Lung (tissue), 12 donors: ENCODE data around the gene UBE2G2. TPM values are rescaled to one million over a fixed set of nuclear protein-coding genes. Genes with fewer than 3 reads are reported as not detected.

ENCODE experiments used
- ATAC-seq: fragments of 200-7000 bp; cut with Tn5 transposase; one replicate; pipeline ENCODE4 v1.9.1; 2020; ENCODE audit warnings: moderate number of reproducible peaks; ENCODE audit not compliant: insufficient read depth, low FRiP score
- DNase-seq, 3 donors: peaks; one replicate each; pipeline ENCODE4 v3.0.0-alpha.2; 2013 to 2017
- H3K27ac ChIP-seq, 2 donors: one replicate each; pipeline ENCODE4 v1.5.1; 2013; ENCODE audit warnings: mild to moderate bottlenecking in 2 of 2, moderate library complexity in 2 of 2, control low read depth in 1 of 2, inconsistent platforms in 1 of 2, low read depth in 1 of 2, low read length in 1 of 2
- H3K27me3 ChIP-seq, 3 donors: one replicate each; pipeline ENCODE4 v1.5.1; 2013; ENCODE audit warnings: low read length in 2 of 3; ENCODE audit not compliant: control insufficient read depth in 3 of 3, insufficient read depth in 3 of 3
- H3K36me3 ChIP-seq, 4 donors: one replicate each; pipeline ENCODE4 v1.5.1; 2013; ENCODE audit warnings: low read length in 4 of 4, mild to moderate bottlenecking in 1 of 4, moderate library complexity in 1 of 4; ENCODE audit not compliant: control insufficient read depth in 4 of 4, insufficient read depth in 4 of 4
- H3K4me1 ChIP-seq, 5 donors: one replicate each; pipeline ENCODE4 v1.5.1; 2013; ENCODE audit warnings: low read length in 5 of 5, mild to moderate bottlenecking in 2 of 5, moderate library complexity in 1 of 5; ENCODE audit not compliant: control insufficient read depth in 5 of 5, insufficient read depth in 5 of 5
- H3K4me3 ChIP-seq: one replicate; pipeline ENCODE4 v1.5.1; 2013; ENCODE audit warnings: mild to moderate bottlenecking, control low read depth, moderate library complexity
- H3K9ac ChIP-seq, 2 donors: one replicate each; pipeline ENCODE4 v1.5.1; 2013; ENCODE audit warnings: low read length in 2 of 2, control low read depth in 1 of 2; ENCODE audit not compliant: insufficient read depth in 1 of 2
- H3K9me3 ChIP-seq, 4 donors: one replicate each; pipeline ENCODE4 v1.5.1; 2013; ENCODE audit warnings: low read length in 3 of 4, mild to moderate bottlenecking in 1 of 4, moderate library complexity in 1 of 4; ENCODE audit not compliant: control insufficient read depth in 4 of 4, insufficient read depth in 3 of 4
- WGBS, 2 donors: extraction: QIAGEN DNeasy Blood & Tissue Kit; methylation state at CpG; one replicate each; pipeline ENCODE4 v1.1.7; 2013; 5-methylcytosine and 5-hydroxymethylcytosine counted together
- polyA plus RNA-seq, 2 donors: library from polyadenylated mRNA; stranded (reverse); fragments of 200-250 nt; gene quantifications; one replicate each; pipeline ENCODE4 v1.2.1, GENCODE V29; 2013
- total RNA-seq, 2 donors: library from RNA; depleted of rRNA in 1 of 2; stranded (reverse); fragments of >200 nt in 1 of 2; gene quantifications; one replicate each; pipeline ENCODE4 v1.2.1, GENCODE V29; 2014 to 2021
- TF ChIP-seq, protein P1 (sequence below): IDR thresholded peaks from 2 replicates; pipeline ENCODE4 v1.5.1; 2012; ENCODE audit warnings: mild to moderate bottlenecking; ENCODE audit errors: control extremely low read depth, extremely low read depth
- donor health status: control.
- donor health status: control.
- donor health status: Bipolar disorder and iron deficiency.
- donor health status: healthy.
- donor health status: DM: yes; HTN: yes; CAD: no.

Gene UBE2G2
- total and polyA plus RNA-seq, 4 donors: 35.6 to 93.2 (median 67.5) TPM

DNA sequence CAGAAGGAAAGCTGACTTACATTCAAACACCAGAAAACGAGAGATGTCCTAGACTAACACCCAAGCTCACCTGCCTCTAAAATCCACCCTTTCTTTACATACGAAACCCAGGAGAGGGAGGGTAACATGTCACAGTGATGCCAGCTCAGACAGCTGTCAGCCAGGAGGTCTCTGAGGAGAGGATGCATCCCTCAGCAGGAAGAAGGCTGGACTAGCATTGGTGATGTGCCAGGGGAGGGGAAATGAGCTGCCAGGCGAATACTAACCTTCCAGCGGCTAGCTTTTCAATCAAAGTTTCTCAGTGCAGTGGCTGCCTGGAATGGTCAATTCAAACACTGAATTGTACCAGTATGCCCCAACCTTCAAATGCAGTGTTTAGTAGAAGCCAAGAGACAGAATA lies 3.6 kb upstream of the UBE2G2 start:
- Histone ChIP-seq H3K27ac (no peak overlapping the region), H3K36me3 (peaks cover 8 to 39% (median 28%) of the 10 kb centered on the region in 4 donors), H3K9me3 (no peaks in the 10 kb centered on the region), H3K4me1 (peaks cover 3 to 15% (median 9%) of the 10 kb centered on the region in 5 donors), H3K27me3 (no peaks in the 10 kb centered on the region), H3K4me3 (no peak overlapping the region), H3K9ac (no peak overlapping the region)
- DNase-seq (no peak), ATAC-seq (no peak)
- 76 to 88% methylated on average over 4 of the region's 4 CpGs for WGBS, 2 donors
- TF ChIP-seq, protein P1, sequence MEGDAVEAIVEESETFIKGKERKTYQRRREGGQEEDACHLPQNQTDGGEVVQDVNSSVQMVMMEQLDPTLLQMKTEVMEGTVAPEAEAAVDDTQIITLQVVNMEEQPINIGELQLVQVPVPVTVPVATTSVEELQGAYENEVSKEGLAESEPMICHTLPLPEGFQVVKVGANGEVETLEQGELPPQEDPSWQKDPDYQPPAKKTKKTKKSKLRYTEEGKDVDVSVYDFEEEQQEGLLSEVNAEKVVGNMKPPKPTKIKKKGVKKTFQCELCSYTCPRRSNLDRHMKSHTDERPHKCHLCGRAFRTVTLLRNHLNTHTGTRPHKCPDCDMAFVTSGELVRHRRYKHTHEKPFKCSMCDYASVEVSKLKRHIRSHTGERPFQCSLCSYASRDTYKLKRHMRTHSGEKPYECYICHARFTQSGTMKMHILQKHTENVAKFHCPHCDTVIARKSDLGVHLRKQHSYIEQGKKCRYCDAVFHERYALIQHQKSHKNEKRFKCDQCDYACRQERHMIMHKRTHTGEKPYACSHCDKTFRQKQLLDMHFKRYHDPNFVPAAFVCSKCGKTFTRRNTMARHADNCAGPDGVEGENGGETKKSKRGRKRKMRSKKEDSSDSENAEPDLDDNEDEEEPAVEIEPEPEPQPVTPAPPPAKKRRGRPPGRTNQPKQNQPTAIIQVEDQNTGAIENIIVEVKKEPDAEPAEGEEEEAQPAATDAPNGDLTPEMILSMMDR: no peak

DNA sequence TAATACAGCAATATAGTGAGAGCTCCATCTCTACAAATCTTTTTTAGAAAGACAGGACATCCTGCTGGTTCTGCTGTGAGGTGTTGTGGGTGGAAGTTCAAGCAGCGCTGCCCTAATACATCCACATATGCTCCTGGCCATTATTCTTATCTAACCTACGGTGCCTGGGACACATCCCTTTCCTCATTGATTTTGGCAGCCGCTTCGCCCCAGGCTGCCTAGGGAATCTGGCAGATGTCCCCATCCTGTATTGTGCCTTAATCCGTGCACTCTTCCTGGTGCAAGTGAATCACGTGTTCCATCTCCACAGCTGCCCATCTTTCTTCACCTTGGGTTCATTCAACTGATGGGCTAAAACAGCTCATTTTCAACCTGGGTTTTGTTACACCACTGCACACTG lies 3.1 kb upstream of the UBE2G2 start:
- Histone ChIP-seq H3K4me1 (peaks cover 7 to 18% (median 9%) of the 10 kb centered on the region in 5 donors), H3K4me3 (no peak overlapping the region), H3K36me3 (peaks cover 8 to 36% (median 26%) of the 10 kb centered on the region in 4 donors), H3K27ac (no peak overlapping the region), H3K9ac (no peak overlapping the region), H3K27me3 (no peaks in the 10 kb centered on the region), H3K9me3 (no peaks in the 10 kb centered on the region)
- TF ChIP-seq, protein P1: no peak
- no peak for DNase-seq
- ATAC-seq: no peak
- WGBS, 2 donors: 85 to 95% methylated on average over 6 of the region's 6 CpGs

DNA sequence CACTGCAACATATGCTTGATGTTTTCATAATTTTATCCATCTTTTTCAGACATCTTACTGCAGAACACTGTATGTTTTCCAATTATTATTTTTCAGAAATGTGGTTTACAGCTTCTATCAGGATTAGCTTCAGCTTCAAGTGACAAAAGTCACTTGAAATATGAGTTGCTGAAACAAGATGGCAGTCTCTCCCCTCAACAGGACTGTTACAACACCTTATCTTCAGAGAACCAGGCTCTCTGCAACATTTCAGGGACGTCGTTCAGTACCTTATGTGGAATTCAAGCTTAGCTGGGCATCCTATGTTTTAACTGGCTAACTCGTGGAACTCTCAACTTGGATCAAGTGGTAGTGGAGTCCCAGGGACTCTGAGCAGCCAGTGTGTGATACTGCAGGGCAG lies 2.0 kb upstream of the UBE2G2 start:
- no peak for DNase-seq
- H3K27ac ChIP-seq: no peak overlapping the region
- no peak overlapping the region for H3K9ac ChIP-seq
- H3K4me3 ChIP-seq: no peak overlapping the region
- 58 to 59% methylated on average over 3 of the region's 3 CpGs for WGBS, 2 donors
- no peaks in the 10 kb centered on the region for H3K9me3 ChIP-seq
- H3K4me1 ChIP-seq: peaks cover 7 to 24% (median 10%) of the 10 kb centered on the region in 5 donors
- TF ChIP-seq, protein P1: no peak
- ATAC-seq: no peak
- no peaks in the 10 kb centered on the region for H3K27me3 ChIP-seq
- peaks cover 8 to 30% (median 20%) of the 10 kb centered on the region in 4 donors for H3K36me3 ChIP-seq
